Measurements from ENCODE around the gene THSD7A. TPM values are rescaled to one million over a fixed set of nuclear protein-coding genes. Genes with fewer than 3 reads are reported as not detected.

THSD7A gene
- total and polyA plus RNA-seq, 9 of the 15 experiments (the other 6 are each of a cell fraction or from before 2014, with no cell fraction given): 0.01 to 0.02 TPM; not detected in 7

DNA sequence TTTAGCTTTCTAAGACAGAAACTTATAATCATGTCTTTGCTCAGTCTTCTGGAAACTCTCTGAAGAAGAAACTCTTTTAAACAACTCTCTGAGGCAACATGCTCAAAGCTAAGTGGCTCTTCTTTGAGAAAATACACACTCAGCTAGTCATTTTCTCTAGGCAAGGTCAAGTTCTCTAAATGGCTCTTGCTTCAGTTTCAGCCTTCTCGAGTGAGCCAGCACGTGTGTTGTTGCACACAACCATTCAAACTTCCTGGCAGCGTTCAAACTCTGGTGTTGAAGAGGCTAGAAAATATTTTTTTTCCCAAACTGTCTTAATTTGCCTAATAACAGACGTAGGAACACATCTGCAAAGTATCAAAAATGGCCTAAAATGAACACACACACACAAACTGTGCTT is 129.1 kb downstream of the THSD7A start:
- H3K4me1 ChIP-seq (replicated peaks in 1 of 2; ENCODE audit: control insufficient read depth in 2 of 2, insufficient read depth in 2 of 2, low read length in 2 of 2): no peaks in the 10 kb centered on the region
- H3K36me3 ChIP-seq (ENCODE audit: control insufficient read depth, insufficient read depth, low read length): no peaks in the 10 kb centered on the region
- DNase-seq (ENCODE audit: extremely low read depth in 1 of 4, low spot score in 3 of 4) (no peak), FAIRE-seq (no peak), ATAC-seq (no peak)
- no peak overlapping the region for H3K9ac ChIP-seq (ENCODE audit: insufficient read depth in 1 of 2, low read depth in 2 of 2, low read length in 2 of 2)
- no peak overlapping the region for H3K4me2 ChIP-seq (ENCODE audit: insufficient read depth, low read length)
- TF ChIP-seq ZNF232 (CRISPR knock-in tag; IDR thresholded peaks at IDR 0.05): no peak
- TF ChIP-seq PHB2 (IDR thresholded peaks at IDR 0.05; ENCODE audit: low read depth): no peak
- TF ChIP-seq ZBTB1 (CRISPR knock-in tag; IDR thresholded peaks at IDR 0.05; ENCODE audit: borderline replicate concordance, low read depth): no peak
- TF ChIP-seq TAF15 (IDR thresholded peaks at IDR 0.05; ENCODE audit: low read depth, low read length): no peak
- no peak for TF ChIP-seq ZNF445 (CRISPR knock-in tag; IDR thresholded peaks at IDR 0.05; ENCODE audit: low read depth)
- TF ChIP-seq, protein P1, sequence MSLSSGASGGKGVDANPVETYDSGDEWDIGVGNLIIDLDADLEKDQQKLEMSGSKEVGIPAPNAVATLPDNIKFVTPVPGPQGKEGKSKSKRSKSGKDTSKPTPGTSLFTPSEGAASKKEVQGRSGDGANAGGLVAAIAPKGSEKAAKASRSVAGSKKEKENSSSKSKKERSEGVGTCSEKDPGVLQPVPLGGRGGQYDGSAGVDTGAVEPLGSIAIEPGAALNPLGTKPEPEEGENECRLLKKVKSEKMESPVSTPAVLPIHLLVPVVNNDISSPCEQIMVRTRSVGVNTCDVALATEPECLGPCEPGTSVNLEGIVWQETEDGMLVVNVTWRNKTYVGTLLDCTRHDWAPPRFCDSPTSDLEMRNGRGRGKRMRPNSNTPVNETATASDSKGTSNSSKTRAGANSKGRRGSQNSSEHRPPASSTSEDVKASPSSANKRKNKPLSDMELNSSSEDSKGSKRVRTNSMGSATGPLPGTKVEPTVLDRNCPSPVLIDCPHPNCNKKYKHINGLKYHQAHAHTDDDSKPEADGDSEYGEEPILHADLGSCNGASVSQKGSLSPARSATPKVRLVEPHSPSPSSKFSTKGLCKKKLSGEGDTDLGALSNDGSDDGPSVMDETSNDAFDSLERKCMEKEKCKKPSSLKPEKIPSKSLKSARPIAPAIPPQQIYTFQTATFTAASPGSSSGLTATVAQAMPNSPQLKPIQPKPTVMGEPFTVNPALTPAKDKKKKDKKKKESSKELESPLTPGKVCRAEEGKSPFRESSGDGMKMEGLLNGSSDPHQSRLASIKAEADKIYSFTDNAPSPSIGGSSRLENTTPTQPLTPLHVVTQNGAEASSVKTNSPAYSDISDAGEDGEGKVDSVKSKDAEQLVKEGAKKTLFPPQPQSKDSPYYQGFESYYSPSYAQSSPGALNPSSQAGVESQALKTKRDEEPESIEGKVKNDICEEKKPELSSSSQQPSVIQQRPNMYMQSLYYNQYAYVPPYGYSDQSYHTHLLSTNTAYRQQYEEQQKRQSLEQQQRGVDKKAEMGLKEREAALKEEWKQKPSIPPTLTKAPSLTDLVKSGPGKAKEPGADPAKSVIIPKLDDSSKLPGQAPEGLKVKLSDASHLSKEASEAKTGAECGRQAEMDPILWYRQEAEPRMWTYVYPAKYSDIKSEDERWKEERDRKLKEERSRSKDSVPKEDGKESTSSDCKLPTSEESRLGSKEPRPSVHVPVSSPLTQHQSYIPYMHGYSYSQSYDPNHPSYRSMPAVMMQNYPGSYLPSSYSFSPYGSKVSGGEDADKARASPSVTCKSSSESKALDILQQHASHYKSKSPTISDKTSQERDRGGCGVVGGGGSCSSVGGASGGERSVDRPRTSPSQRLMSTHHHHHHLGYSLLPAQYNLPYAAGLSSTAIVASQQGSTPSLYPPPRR (CRISPR knock-in tag; IDR thresholded peaks at IDR 0.05; ENCODE audit: borderline replicate concordance): no peak
- TF ChIP-seq ZNF282 (CRISPR knock-in tag; IDR thresholded peaks at IDR 0.05): no peak
- no peak for TF ChIP-seq CEBPB (tag; IDR thresholded peaks at IDR 0.05)
- no peak for TF ChIP-seq SMAD1 (IDR thresholded peaks at IDR 0.05; ENCODE audit: low read depth, low read length, partially characterized antibody)
- no peak for TF ChIP-seq ZFPM2 (CRISPR knock-in tag; IDR thresholded peaks at IDR 0.05)
- no peak for TF ChIP-seq MXI1 (IDR thresholded peaks at IDR 0.05; ENCODE audit: low read depth, low read length)
- no peak for TF ChIP-seq SP1 (CRISPR knock-in tag; IDR thresholded peaks at IDR 0.05)
- TF ChIP-seq SIN3B (IDR thresholded peaks at IDR 0.05; ENCODE audit: low read depth): no peak
- TF ChIP-seq SIX5 (IDR thresholded peaks at IDR 0.05; ENCODE audit: borderline replicate concordance in 1 of 2, insufficient read depth in 1 of 2, low read depth in 1 of 2, low read length in 2 of 2): no peak
- TF ChIP-seq ZNF184 (CRISPR knock-in tag; IDR thresholded peaks at IDR 0.05): no peak
- TF ChIP-seq, protein P2, sequence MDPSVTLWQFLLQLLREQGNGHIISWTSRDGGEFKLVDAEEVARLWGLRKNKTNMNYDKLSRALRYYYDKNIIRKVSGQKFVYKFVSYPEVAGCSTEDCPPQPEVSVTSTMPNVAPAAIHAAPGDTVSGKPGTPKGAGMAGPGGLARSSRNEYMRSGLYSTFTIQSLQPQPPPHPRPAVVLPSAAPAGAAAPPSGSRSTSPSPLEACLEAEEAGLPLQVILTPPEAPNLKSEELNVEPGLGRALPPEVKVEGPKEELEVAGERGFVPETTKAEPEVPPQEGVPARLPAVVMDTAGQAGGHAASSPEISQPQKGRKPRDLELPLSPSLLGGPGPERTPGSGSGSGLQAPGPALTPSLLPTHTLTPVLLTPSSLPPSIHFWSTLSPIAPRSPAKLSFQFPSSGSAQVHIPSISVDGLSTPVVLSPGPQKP (CRISPR knock-in tag; IDR thresholded peaks at IDR 0.05): no peak
- 0% methylated on average over 4 of the region's 4 CpGs for WGBS (ENCODE audit: insufficient coverage, low coverage, missing lambda C conversion rate)
- H3K9me3 ChIP-seq (replicated peaks; ENCODE audit: control insufficient read depth, insufficient read depth, low read depth, low read length): 0 out of 2 replicates have a peak, but pooled peaks cover 2% of the 10 kb centered on the region
- H3K4me3 ChIP-seq: no peak overlapping the region
- in situ Hi-C loops (cut with MboI): no loop called here
- no TSS peak for BruUV-seq (replicated peaks)
- intact Hi-C loops (cut with micrococcal nuclease): no loop called here
- H3K27me3 ChIP-seq (ENCODE audit: control insufficient read depth in 2 of 2, insufficient read depth in 2 of 2, low read length in 2 of 2): no peaks in the 10 kb centered on the region
- ChIA-PET POLR2A (interaction anchor here (0.7 kb wide), 1 partner anchor 1754 kb away, joined by 3 read pairs; no protein-coding TSS in a partner anchor), CTCF (ENCODE audit: low intra/inter-chr PET ratio) (no interaction called here)
- H3K79me2 ChIP-seq (ENCODE audit: control insufficient read depth, insufficient read depth, low read length): no peaks in the 10 kb centered on the region
- H4K20me1 ChIP-seq (replicated peaks; ENCODE audit: control insufficient read depth, insufficient read depth, low read length): no peaks in the 10 kb centered on the region
- no peaks in the 10 kb centered on the region for H3K9me1 ChIP-seq (ENCODE audit: control insufficient read depth, insufficient read depth, low read length)
- H2AFZ ChIP-seq (ENCODE audit: low read depth, low read length): no peak overlapping the region
- H3K27ac ChIP-seq (ENCODE audit: extremely low read depth, low read depth, low read length): no peak overlapping the region
